ENCODE measurements around the gene ETNK2.

Gene ETNK2, protein sequence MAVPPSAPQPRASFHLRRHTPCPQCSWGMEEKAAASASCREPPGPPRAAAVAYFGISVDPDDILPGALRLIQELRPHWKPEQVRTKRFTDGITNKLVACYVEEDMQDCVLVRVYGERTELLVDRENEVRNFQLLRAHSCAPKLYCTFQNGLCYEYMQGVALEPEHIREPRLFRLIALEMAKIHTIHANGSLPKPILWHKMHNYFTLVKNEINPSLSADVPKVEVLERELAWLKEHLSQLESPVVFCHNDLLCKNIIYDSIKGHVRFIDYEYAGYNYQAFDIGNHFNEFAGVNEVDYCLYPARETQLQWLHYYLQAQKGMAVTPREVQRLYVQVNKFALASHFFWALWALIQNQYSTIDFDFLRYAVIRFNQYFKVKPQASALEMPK

DNA sequence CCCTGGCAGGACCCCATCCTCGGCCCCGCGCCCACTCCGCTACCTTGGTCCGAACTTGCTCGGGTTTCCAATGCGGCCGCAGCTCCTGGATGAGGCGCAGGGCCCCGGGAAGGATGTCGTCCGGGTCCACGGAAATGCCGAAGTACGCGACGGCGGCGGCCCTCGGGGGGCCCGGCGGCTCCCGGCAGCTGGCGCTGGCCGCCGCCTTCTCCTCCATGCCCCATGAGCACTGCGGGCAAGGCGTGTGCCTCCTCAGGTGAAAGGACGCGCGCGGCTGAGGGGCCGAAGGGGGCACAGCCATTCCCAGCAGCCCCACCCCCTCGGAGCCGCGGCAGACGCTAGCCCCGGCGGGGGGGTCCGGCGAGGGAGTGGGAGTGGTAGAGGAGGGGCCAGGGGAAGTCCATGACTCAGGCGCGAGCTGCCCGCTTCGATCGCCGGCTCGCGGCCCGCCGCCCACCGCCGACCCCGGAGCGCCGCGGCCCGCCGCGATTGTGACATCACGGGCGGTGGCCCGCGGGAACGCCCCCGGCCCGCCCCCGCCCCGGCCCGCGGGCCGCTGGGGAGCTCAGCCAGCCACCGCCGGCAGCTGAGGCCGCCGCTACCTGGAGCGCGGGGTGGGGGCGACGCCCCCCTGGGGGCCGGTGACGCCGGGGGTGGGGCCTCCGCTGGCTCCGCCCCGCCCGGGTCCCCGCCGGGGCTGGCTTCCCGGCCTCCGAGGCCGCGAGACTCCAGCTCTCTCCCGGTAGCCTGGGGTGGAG, at the start of gene ETNK2:
TSS of gene ETNK2 (minus strand) at position 493 of the 758 bp plus-strand sequence. CDS start at position 301, 192 bp downstream.
- TF ChIP-seq, protein P1, sequence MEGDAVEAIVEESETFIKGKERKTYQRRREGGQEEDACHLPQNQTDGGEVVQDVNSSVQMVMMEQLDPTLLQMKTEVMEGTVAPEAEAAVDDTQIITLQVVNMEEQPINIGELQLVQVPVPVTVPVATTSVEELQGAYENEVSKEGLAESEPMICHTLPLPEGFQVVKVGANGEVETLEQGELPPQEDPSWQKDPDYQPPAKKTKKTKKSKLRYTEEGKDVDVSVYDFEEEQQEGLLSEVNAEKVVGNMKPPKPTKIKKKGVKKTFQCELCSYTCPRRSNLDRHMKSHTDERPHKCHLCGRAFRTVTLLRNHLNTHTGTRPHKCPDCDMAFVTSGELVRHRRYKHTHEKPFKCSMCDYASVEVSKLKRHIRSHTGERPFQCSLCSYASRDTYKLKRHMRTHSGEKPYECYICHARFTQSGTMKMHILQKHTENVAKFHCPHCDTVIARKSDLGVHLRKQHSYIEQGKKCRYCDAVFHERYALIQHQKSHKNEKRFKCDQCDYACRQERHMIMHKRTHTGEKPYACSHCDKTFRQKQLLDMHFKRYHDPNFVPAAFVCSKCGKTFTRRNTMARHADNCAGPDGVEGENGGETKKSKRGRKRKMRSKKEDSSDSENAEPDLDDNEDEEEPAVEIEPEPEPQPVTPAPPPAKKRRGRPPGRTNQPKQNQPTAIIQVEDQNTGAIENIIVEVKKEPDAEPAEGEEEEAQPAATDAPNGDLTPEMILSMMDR (IDR thresholded peaks at IDR 0.05; ENCODE audit: control insufficient read depth, extremely low read depth, insufficient read depth): no peak
- no peak for DNase-seq (ENCODE audit: low read depth)
- peak within 1 kb of the TSS; percentile 41 for H3K4me3 ChIP-seq (ENCODE audit: low read depth, low read length)

GRCh38 chr1:204201348-204202040, 49.6 kb upstream of the ETNK2 start:
- TF ChIP-seq, protein P1 (IDR thresholded peaks at IDR 0.05; ENCODE audit: control insufficient read depth, extremely low read depth, insufficient read depth): no peak
- no peak overlapping the region for H3K4me3 ChIP-seq (ENCODE audit: low read depth, low read length)
- no peak for DNase-seq (ENCODE audit: low read depth)

- no peak for DNase-seq (ENCODE audit: low read depth)
- TF ChIP-seq, protein P1 (IDR thresholded peaks at IDR 0.05; ENCODE audit: control insufficient read depth, extremely low read depth, insufficient read depth): no peak
These were observed 47.7 kb upstream of the ETNK2 start for GRCh38 chr1:204199579-204199978.

DNA sequence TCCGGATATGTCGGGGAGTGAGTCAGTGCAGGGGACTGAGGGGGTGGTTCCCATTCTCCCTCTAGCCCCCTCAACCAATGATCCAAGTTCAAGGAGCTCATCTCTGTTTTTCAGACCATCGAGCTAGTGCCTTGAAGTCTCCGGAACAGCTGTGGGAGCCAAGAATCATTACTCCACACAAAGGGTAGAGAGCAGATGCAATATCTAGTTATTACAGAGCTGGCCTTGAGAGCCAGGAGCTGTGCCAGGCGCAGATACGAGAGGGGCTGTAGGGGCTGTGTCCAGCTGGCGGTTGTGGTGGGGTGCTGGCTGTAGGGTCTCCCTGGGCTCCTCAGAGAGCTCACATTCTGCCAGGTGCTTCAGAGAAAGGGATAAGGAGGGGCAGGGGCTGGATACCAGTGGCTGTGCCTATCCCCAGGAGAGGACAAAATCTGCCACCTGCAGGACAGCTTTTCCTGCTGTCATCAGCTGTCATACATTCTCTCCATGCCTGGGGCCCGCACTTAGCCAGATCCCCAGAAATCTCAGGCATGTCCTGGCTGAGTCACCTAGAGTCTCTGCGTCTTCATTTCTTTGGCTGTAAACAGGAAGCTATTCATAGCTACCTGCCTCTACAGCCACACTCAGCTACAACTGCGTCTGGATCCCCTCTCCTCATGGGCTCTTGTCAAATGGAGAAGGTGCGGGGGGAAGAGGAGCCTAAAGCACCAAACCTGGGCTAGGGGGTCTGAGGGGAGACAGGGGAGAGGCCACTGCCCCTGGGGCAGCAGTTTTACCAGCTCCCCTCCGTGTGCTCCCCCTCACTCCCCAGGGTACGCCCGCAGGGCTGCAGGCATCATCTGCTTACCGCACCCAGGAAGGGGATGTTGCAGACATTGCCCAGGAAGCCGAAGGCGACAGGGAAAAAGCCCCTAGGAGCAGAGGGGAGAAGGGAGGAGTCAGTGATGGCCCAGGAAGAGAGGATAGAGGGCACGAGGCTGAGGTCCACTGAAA, 46.8 kb upstream of the ETNK2 start:
- no peak for DNase-seq (ENCODE audit: low read depth)
- TF ChIP-seq, protein P1 (IDR thresholded peaks at IDR 0.05; ENCODE audit: control insufficient read depth, extremely low read depth, insufficient read depth): no peak
- no peak overlapping the region for H3K4me3 ChIP-seq (ENCODE audit: low read depth, low read length)

More at GRCh38 chr1:204199579-204199978, 47.7 kb upstream of the ETNK2 start:
- H3K4me3 ChIP-seq (ENCODE audit: low read depth, low read length): no peak overlapping the region

GRCh38 chr1:204197068-204197467, 45.2 kb upstream of the ETNK2 start:
- TF ChIP-seq, protein P1 (IDR thresholded peaks at IDR 0.05; ENCODE audit: control insufficient read depth, extremely low read depth, insufficient read depth): no peak
- no peak for DNase-seq (ENCODE audit: low read depth)
- no peak overlapping the region for H3K4me3 ChIP-seq (ENCODE audit: low read depth, low read length)
